A549 (cell line): ENCODE results near the gene IKZF3. TPM values are rescaled to one million over a fixed set of nuclear protein-coding genes. Genes with fewer than 3 reads are reported as not detected.
"Not testable (repeated sequence)": the region's sequence is repeated elsewhere in the genome, so short reads cannot be mapped to it uniquely, and the experiment has no call there.

Experiments used
- ATAC-seq, 2 experiments: fragments of 200-7000 bp in 1 of 2; fragments of >200 bp in 1 of 2; cut with Nextera tagmentation in 1 of 2; cut with Tn5 transposase in 1 of 2; 3 replicates each; pipeline versions ENCODE4 v1.8.0 to v1.9.1; 2018 to 2020; ENCODE audit warnings: mild to moderate bottlenecking in 1 of 2, moderate library complexity in 1 of 2
- CTCF ChIA-PET: fragments of 300-600 bp; sonication (Branson Sonifier 250); formaldehyde crosslinking; extraction: SDS; loops from one replicate; lab custom pipeline; 2021; ENCODE audit warnings: antibody characterized with exemption, inconsistent platforms; lab: Yijun Ruan, JAX
- POLR2A ChIA-PET: fragments of 350-600 bp; formaldehyde crosslinking; extraction: SDS; loops from one replicate; lab custom pipeline; 2021; ENCODE audit warnings: antibody characterized with exemption, inconsistent platforms; lab: Yijun Ruan, JAX
- DNase-seq, 2 experiments: peaks; one replicate each; pipeline versions ENCODE4 v3.0.0 to v3.0.0-alpha.2; 2011 to 2016; ENCODE audit warnings: low read depth in 1 of 2, low spot score in 1 of 2
- FAIRE-seq: peaks from 2 replicates; lab custom pipeline; 2011; peaks lifted over from hg19 to GRCh38; lab: Jason Lieb, UNC
- H3K27ac ChIP-seq, 2 experiments: fragments of >200 bp; sonication (Bioruptor Twin); formaldehyde crosslinking; 3 replicates each; pipeline ENCODE4 v1.5.1; 2016 to 2017
- H3K4me1 ChIP-seq: fragments of >200 bp; sonication (Bioruptor Twin); formaldehyde crosslinking; 3 replicates; pipeline ENCODE4 v1.6.1; 2016
- H3K4me2 ChIP-seq: fragments of >200 bp; sonication (Bioruptor Twin); formaldehyde crosslinking; 3 replicates; pipeline ENCODE4 v1.6.1; 2016
- H3K4me3 ChIP-seq: fragments of >200 bp; sonication (Bioruptor Twin); formaldehyde crosslinking; 3 replicates; pipeline ENCODE4 v1.5.1; 2016
- H3K9me3 ChIP-seq: fragments of >200 bp; sonication (Bioruptor Twin); formaldehyde crosslinking; 3 replicates; pipeline ENCODE4 v1.6.1; 2016
- E2F6 ChIP-seq: IDR thresholded peaks from 2 replicates; pipeline ENCODE4 v1.6.1; 2012; ENCODE audit warnings: low read depth, borderline replicate concordance
- EHF ChIP-seq: fragments of 250-450 bp; sonication (Bioruptor Pico); IDR thresholded peaks from 2 replicates; pipeline ENCODE4 v1.5.0; 2020; ENCODE audit warnings: mild to moderate bottlenecking
- FOSB ChIP-seq: fragments of 250-450 bp; sonication (Bioruptor Pico); IDR thresholded peaks from 2 replicates; pipeline ENCODE4 v1.5.0; 2020; ENCODE audit warnings: mild to moderate bottlenecking, moderate library complexity
- FOXS1 ChIP-seq: fragments of 250-450 bp; sonication (Bioruptor Pico); IDR thresholded peaks from 2 replicates; pipeline ENCODE4 v1.5.0; 2020; ENCODE audit warnings: mild to moderate bottlenecking, moderate library complexity
- HES2 ChIP-seq: fragments of >200 bp; sonication (Bioruptor Twin); formaldehyde crosslinking; IDR thresholded peaks from 2 replicates; pipeline ENCODE4 v1.6.1; 2016
- HOXA7 ChIP-seq: fragments of 250-450 bp; sonication (Bioruptor Pico); IDR thresholded peaks from 2 replicates; pipeline ENCODE4 v1.5.0; 2020; ENCODE audit warnings: mild to moderate bottlenecking, moderate library complexity
- HOXB13 ChIP-seq: fragments of 250-450 bp; sonication (Bioruptor Pico); IDR thresholded peaks from 2 replicates; pipeline ENCODE4 v1.5.0; 2020; ENCODE audit warnings: low read depth, mild to moderate bottlenecking, moderate library complexity
- MAFK ChIP-seq: fragments of 450-650 bp; IDR thresholded peaks from 2 replicates; pipeline ENCODE4 v1.6.1; 2014; ENCODE audit not compliant: partially characterized antibody
- MAX ChIP-seq: IDR thresholded peaks from 2 replicates; pipeline ENCODE4 v1.6.1; 2012
- PBX3 ChIP-seq: IDR thresholded peaks from 2 replicates; pipeline ENCODE4 v1.6.1; 2012
- PHF8 ChIP-seq: fragments of 200-600 bp; sonication (generic); IDR thresholded peaks from 2 replicates; pipeline ENCODE4 v1.6.1; 2016; ENCODE audit warnings: low read depth, mild to moderate bottlenecking, antibody characterized with exemption, moderate library complexity, borderline replicate concordance
- REST ChIP-seq: fragments of 200-600 bp; sonication (generic); IDR thresholded peaks from 2 replicates; pipeline ENCODE4 v1.6.1; 2016; ENCODE audit warnings: antibody characterized with exemption, mild to moderate bottlenecking, moderate library complexity
- SMC3 ChIP-seq: fragments of >200 bp; sonication (Bioruptor Twin); formaldehyde crosslinking; IDR thresholded peaks from 3 replicates; pipeline ENCODE4 v1.6.1; 2018; ENCODE audit warnings: inconsistent platforms
- TFCP2L1 ChIP-seq: fragments of 250-450 bp; sonication (Bioruptor Pico); IDR thresholded peaks from 2 replicates; pipeline ENCODE4 v1.5.0; 2021; ENCODE audit warnings: mild to moderate bottlenecking
- USF2 ChIP-seq: fragments of 450-650 bp; IDR thresholded peaks from 2 replicates; pipeline ENCODE4 v1.6.1; 2014; ENCODE audit warnings: antibody characterized with exemption
- ZC3H11A ChIP-seq: fragments of 450-650 bp; IDR thresholded peaks from 2 replicates; pipeline ENCODE4 v1.6.1; 2014; ENCODE audit warnings: antibody characterized with exemption, mild to moderate bottlenecking
- WGBS: methylation state at CpG from one replicate; pipeline ENCODE4 v1.1.6; 2017; ENCODE audit errors: missing lambda C conversion rate; 5-methylcytosine and 5-hydroxymethylcytosine counted together
- polyA plus RNA-seq, 4 experiments: library from polyadenylated mRNA; depleted of rRNA in 3 of 4; stranded (reverse); fragments of >200 nt; fragmentation: RNase III in 1 of 4; extraction: RNeasy Plus Mini Kit Qiagen cat#74134 plus additional on column Dnase treatment in 1 of 4; gene quantifications; 2 replicates in 3 of 4; 3 replicates in 1 of 4; pipeline ENCODE4 v1.2.3, GENCODE V29; 2011 to 2017

The IKZF3 gene
- polyA plus RNA-seq, 2 of the 4 experiments (the other 2 are of a cell fraction) = not detected

- FAIRE-seq = no peak
- H3K4me1 ChIP-seq = no peaks in the 10 kb centered on the region
- POLR2A ChIA-PET = no interaction called here
- no peak for ATAC-seq
- no peak for DNase-seq
- CTCF ChIA-PET = interaction anchor here (4.1 to 4.4 kb wide), 2 partner anchors 12 to 143 kb away, joined by 26 to 33 read pairs; no protein-coding TSS in a partner anchor
- H3K4me3 ChIP-seq = no peak overlapping the region
- no peak overlapping the region for H3K27ac ChIP-seq
- peaks cover 23% of the 10 kb centered on the region for H3K9me3 ChIP-seq
- WGBS = 64% methylated on average over 18 of the region's 18 CpGs
- no peak for TF ChIP-seq MAX
- TF ChIP-seq MAFK = peak; percentile 10
- TF ChIP-seq, all 56 proteins: peak for 1
- H3K4me2 ChIP-seq = no peak overlapping the region
These were observed 98.3 kb downstream of the IKZF3 start for GRCh38 chr17:39765766-39766165.

- ChIA-PET POLR2A (no interaction called here), CTCF (interaction anchor here (4.1 to 4.4 kb wide), 2 partner anchors 11 to 143 kb away, joined by 26 to 33 read pairs; no protein-coding TSS in a partner anchor)
- no peak for TF ChIP-seq PHF8
- TF ChIP-seq E2F6 = no peak
- TF ChIP-seq PBX3 = no peak
- TF ChIP-seq ZC3H11A = no peak
- no peak for TF ChIP-seq FOSB (CRISPR knock-in tag)
- no peak for TF ChIP-seq SMC3
- TF ChIP-seq EHF = no peak
- no peak for TF ChIP-seq HES2
- TF ChIP-seq USF2 = no peak
- TF ChIP-seq FOXS1 (CRISPR knock-in tag) = no peak
- no peak for TF ChIP-seq HOXB13
- TF ChIP-seq TFCP2L1 (CRISPR knock-in tag) = no peak
- TF ChIP-seq REST = no peak
- no peak for TF ChIP-seq HOXA7 (CRISPR knock-in tag)
- H3K9me3 ChIP-seq = peaks cover 23% of the 10 kb centered on the region
- ATAC-seq (no peak), DNase-seq (no peak), FAIRE-seq (no peak)
- H3K4me3 ChIP-seq = no peak overlapping the region
- 13% methylated on average over 3 of the region's 3 CpGs for WGBS
- H3K4me2 ChIP-seq = no peak overlapping the region
- no peak overlapping the region for H3K27ac ChIP-seq
- no peaks in the 10 kb centered on the region for H3K4me1 ChIP-seq
These were observed 98.9 kb downstream of the IKZF3 start for GRCh38 chr17:39765175-39765574.

- H3K9me3 ChIP-seq = peaks cover 23% of the 10 kb centered on the region
- H3K4me2 ChIP-seq, DNase-seq, ATAC-seq, H3K4me3 ChIP-seq, H3K27ac ChIP-seq, POLR2A ChIA-PET, FAIRE-seq, H3K4me1 ChIP-seq: not testable (repeated sequence)
- CTCF ChIA-PET = interaction anchor here (1.0 to 4.4 kb wide), 4 partner anchors 10 to 164 kb away, joined by 3 to 33 read pairs (median 14); no protein-coding TSS in a partner anchor
- WGBS = 2% methylated on average over 3 of the region's 3 CpGs
These were observed 99.9 kb downstream of the IKZF3 start for GRCh38 chr17:39764171-39764570.
